ENCODE measurements around the gene TMEM214. TPM values are rescaled to one million over a fixed set of nuclear protein-coding genes. Genes with fewer than 3 reads are reported as not detected.

TMEM214 gene
- total and polyA plus RNA-seq, 7 donors: 29.4 to 50.4 (median 35.8) TPM

GRCh38 chr2:27057184-27057583 is 24.4 kb downstream of the TMEM214 start:
- TF ChIP-seq CTCF (IDR thresholded peaks at IDR 0.05): no peak

GRCh38 chr2:27058210-27058609 is 25.4 kb downstream of the TMEM214 start:
- no peaks in the 10 kb centered on the region for H3K9me3 ChIP-seq
- 86 to 94% (median 89%) methylated on average over 10 of the region's 10 CpGs for WGBS, 3 donors
- no peak for TF ChIP-seq CTCF (IDR thresholded peaks at IDR 0.05)
- H3K4me3 ChIP-seq: no peak overlapping the region
- no peak overlapping the region for H3K27ac ChIP-seq
- H3K27me3 ChIP-seq (ENCODE audit: insufficient read depth in 3 of 3, low read length in 2 of 3): no peaks in the 10 kb centered on the region
- intact Hi-C loops (cut with DNase I): no loop called here
- H3K4me1 ChIP-seq: peaks cover 1% of the 10 kb centered on the region
- peaks cover 2 to 76% of the 10 kb centered on the region in 2 donors for H3K36me3 ChIP-seq (ENCODE audit: insufficient read depth in 1 of 2, low read depth in 1 of 2)
- ATAC-seq: no peak
- no peak for DNase-seq

More at GRCh38 chr2:27057184-27057583, 24.4 kb downstream of the TMEM214 start:
- peaks cover 2 to 71% of the 10 kb centered on the region in 2 donors for H3K36me3 ChIP-seq (ENCODE audit: insufficient read depth in 1 of 2, low read depth in 1 of 2)
- ATAC-seq (no peak), DNase-seq (no peak)
- no peak overlapping the region for H3K27ac ChIP-seq
- H3K27me3 ChIP-seq (ENCODE audit: insufficient read depth in 3 of 3, low read length in 2 of 3): no peaks in the 10 kb centered on the region
- no peaks in the 10 kb centered on the region for H3K9me3 ChIP-seq
- no peak overlapping the region for H3K4me3 ChIP-seq
- intact Hi-C loops (cut with DNase I): no loop called here
- WGBS, 3 donors: 90 to 94% (median 94%) methylated on average over 6 of the region's 6 CpGs
- peaks cover 3% of the 10 kb centered on the region for H3K4me1 ChIP-seq

- WGBS, 3 donors: 56 to 72% (median 61%) methylated on average over 15 of the region's 15 CpGs
- DNase-seq: no peak
- H3K4me1 ChIP-seq: peaks cover 8% of the 10 kb centered on the region
- intact Hi-C loops (cut with DNase I): no loop called here
- no peak overlapping the region for H3K27ac ChIP-seq
- H3K9me3 ChIP-seq: no peaks in the 10 kb centered on the region
- no peak for TF ChIP-seq CTCF (IDR thresholded peaks at IDR 0.05)
- no peaks in the 10 kb centered on the region for H3K27me3 ChIP-seq (ENCODE audit: insufficient read depth in 3 of 3, low read length in 2 of 3)
- peaks cover 2 to 65% of the 10 kb centered on the region in 2 donors for H3K36me3 ChIP-seq (ENCODE audit: insufficient read depth in 1 of 2, low read depth in 1 of 2)
- no peak for ATAC-seq
- H3K4me3 ChIP-seq: no peak overlapping the region
Measured at GRCh38 chr2:27059141-27059820, 26.5 kb downstream of the TMEM214 start.

GRCh38 chr2:27060323-27060722 is 27.6 kb downstream of the TMEM214 start:
- no peak for TF ChIP-seq CTCF (IDR thresholded peaks at IDR 0.05)
- no peaks in the 10 kb centered on the region for H3K9me3 ChIP-seq
- peaks cover 2 to 58% of the 10 kb centered on the region in 2 donors for H3K36me3 ChIP-seq (ENCODE audit: insufficient read depth in 1 of 2, low read depth in 1 of 2)
- peaks cover 8% of the 10 kb centered on the region for H3K4me1 ChIP-seq
- WGBS, 3 donors: 90 to 93% (median 92%) methylated on average over 3 of the region's 3 CpGs
- DNase-seq (no peak), ATAC-seq (no peak)
- no peak overlapping the region for H3K4me3 ChIP-seq
- no peaks in the 10 kb centered on the region for H3K27me3 ChIP-seq (ENCODE audit: insufficient read depth in 3 of 3, low read length in 2 of 3)
- intact Hi-C loops (cut with DNase I): no loop called here
- H3K27ac ChIP-seq: no peak overlapping the region

- Histone ChIP-seq H3K9me3 (no peaks in the 10 kb centered on the region), H3K36me3 (ENCODE audit: insufficient read depth in 1 of 2, low read depth in 1 of 2) (peaks cover 3 to 61% of the 10 kb centered on the region in 2 donors), H3K4me1 (peaks cover 13% of the 10 kb centered on the region), H3K4me3 (no peak overlapping the region), H3K27me3 (ENCODE audit: insufficient read depth in 3 of 3, low read length in 2 of 3) (no peaks in the 10 kb centered on the region), H3K27ac (no peak overlapping the region)
- WGBS, 3 donors: 41 to 62% (median 58%) methylated on average over 3 of the region's 3 CpGs
- DNase-seq (no peak), ATAC-seq (no peak)
- intact Hi-C loops (cut with DNase I): no loop called here
- TF ChIP-seq CTCF (IDR thresholded peaks at IDR 0.05): no peak
Measured at GRCh38 chr2:27065128-27065527, 32.4 kb downstream of the TMEM214 start.
